Neural cell (in vitro differentiated cells): ENCODE measurements around the gene MDGA2.

Source experiments
- EP300 ChIP-seq: fragments of 450-650 bp; conservative IDR thresholded peaks from 2 replicates; pipeline ENCODE4 v1.6.1; 2014; ENCODE audit warnings: antibody characterized with exemption, mild to moderate bottlenecking, moderate library complexity; ENCODE audit not compliant: poor library complexity, severe bottlenecking
- TF ChIP-seq, protein P1 (sequence below): fragments of 450-650 bp; IDR thresholded peaks from 2 replicates; pipeline ENCODE4 v1.5.1; 2014; ENCODE audit warnings: antibody characterized with exemption, mild to moderate bottlenecking, moderate library complexity; ENCODE audit not compliant: poor library complexity, severe bottlenecking

DNA sequence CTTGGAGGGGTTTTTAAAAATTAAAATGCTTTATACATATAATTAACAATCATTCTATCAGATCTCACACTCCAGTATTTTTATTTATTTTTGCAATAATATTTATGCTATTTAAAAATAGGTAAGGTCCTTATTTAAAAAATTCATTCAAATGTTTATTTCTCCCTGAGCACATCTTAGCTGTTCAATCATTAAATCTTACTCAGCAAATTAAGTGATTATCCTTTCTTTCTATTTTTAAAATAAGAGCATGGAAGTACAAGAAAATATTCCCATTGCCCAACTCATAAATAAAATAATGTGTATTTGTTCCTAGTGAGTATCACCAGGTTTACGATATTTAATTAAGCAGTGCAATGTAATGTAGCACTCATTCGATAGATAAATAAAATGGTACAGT, 666.7 kb downstream of the MDGA2 start:
- TF ChIP-seq, protein P1, sequence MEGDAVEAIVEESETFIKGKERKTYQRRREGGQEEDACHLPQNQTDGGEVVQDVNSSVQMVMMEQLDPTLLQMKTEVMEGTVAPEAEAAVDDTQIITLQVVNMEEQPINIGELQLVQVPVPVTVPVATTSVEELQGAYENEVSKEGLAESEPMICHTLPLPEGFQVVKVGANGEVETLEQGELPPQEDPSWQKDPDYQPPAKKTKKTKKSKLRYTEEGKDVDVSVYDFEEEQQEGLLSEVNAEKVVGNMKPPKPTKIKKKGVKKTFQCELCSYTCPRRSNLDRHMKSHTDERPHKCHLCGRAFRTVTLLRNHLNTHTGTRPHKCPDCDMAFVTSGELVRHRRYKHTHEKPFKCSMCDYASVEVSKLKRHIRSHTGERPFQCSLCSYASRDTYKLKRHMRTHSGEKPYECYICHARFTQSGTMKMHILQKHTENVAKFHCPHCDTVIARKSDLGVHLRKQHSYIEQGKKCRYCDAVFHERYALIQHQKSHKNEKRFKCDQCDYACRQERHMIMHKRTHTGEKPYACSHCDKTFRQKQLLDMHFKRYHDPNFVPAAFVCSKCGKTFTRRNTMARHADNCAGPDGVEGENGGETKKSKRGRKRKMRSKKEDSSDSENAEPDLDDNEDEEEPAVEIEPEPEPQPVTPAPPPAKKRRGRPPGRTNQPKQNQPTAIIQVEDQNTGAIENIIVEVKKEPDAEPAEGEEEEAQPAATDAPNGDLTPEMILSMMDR, result no peak
- no peak for TF ChIP-seq EP300
